Muscle layer of colon (tissue), 2 donors: ENCODE results near the gene MTAP.

Experiments
- H3K27ac ChIP-seq: one replicate; pipeline ENCODE4 v1.7.0; 2013; ENCODE audit warnings: low read depth, mild to moderate bottlenecking, low read length, moderate library complexity
- H3K27me3 ChIP-seq, 2 donors: one replicate each; pipeline ENCODE4 v1.7.0; 2013; ENCODE audit warnings: low read length in 2 of 2, mild to moderate bottlenecking in 2 of 2; ENCODE audit not compliant: insufficient read depth in 2 of 2, control insufficient read depth in 1 of 2
- H3K36me3 ChIP-seq: one replicate; pipeline ENCODE4 v1.7.0; 2013; ENCODE audit warnings: mild to moderate bottlenecking, low read length; ENCODE audit not compliant: insufficient read depth
- H3K4me1 ChIP-seq: one replicate; pipeline ENCODE4 v1.7.0; 2013; ENCODE audit warnings: mild to moderate bottlenecking, low read length; ENCODE audit not compliant: insufficient read depth
- H3K4me3 ChIP-seq, 2 donors: one replicate each; pipeline ENCODE4 v1.7.0; 2013; ENCODE audit warnings: low read length in 2 of 2, low read depth in 1 of 2, mild to moderate bottlenecking in 1 of 2, moderate library complexity in 1 of 2
- H3K9ac ChIP-seq: one replicate; pipeline ENCODE4 v1.7.0; 2013; ENCODE audit warnings: low read length
- H3K9me3 ChIP-seq: one replicate; pipeline ENCODE4 v1.7.0; 2013; ENCODE audit warnings: mild to moderate bottlenecking, low read length
- donor health status: abdominal sarcoma.
- donor health status: Adenocarcinoma of cecum.

The MTAP gene

DNA sequence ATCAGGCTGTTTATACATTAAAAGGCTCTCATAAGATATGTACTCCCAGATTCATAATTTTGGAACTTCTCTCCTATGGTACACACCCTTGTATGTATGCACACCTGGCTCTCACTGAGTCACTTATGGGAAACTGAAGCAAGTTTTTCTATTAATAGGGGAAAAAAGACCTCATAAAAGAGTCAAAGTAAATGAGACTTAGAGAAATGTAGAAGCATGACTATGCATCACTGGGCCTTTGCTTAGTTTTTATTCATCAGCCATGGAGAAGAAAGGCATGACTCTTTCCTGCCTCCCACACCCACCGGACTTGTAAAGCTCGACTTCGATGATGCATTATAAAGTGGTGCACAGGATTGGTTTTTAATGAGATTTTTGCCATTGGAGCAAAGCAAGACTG is 28.2 kb downstream of the MTAP start:
- Histone ChIP-seq H3K4me3 (no peak overlapping the region), H3K27me3 (no peaks in the 10 kb centered on the region), H3K36me3 (peaks cover 31% of the 10 kb centered on the region), H3K9me3 (no peaks in the 10 kb centered on the region), H3K9ac (no peak overlapping the region), H3K27ac (no peak overlapping the region), H3K4me1 (peaks cover 8% of the 10 kb centered on the region)

DNA sequence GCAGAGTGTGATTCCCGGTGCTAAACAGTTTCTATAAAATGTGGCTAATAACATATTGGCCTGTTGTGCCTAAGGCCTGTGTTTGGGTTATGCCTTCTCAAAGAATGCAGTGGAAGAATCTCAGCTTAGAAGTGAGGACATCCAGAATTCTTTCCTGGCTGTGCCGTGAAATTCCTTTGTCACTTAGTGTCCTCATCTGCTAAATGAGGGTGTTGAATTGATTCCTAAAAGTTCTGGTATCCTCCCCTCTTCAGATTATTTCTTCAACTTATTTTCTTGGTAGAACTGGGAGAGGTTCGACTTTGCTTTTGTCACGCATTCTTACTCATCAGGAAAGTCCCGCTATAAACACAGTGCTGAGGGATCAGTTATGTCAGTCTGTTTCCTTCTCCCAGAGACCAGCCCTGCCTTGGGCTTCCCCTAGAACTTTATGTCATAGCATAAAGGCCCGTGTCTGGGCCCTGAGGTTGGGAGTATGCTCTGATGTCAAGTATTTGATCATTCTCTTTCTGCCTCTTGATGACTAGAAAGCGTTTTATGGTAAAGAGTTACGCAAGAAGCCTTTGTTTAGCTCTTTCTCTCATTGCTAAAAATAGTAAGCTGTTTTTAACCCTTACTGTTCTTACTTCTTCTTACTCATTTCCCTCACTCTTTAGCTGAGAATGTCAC is 29.5 kb downstream of the MTAP start:
- Histone ChIP-seq H3K36me3 (peaks cover 32% of the 10 kb centered on the region), H3K27me3 (no peaks in the 10 kb centered on the region), H3K4me1 (peaks cover 8% of the 10 kb centered on the region), H3K9ac (no peak overlapping the region), H3K9me3 (no peaks in the 10 kb centered on the region), H3K27ac (no peak overlapping the region), H3K4me3 (no peak overlapping the region)

DNA sequence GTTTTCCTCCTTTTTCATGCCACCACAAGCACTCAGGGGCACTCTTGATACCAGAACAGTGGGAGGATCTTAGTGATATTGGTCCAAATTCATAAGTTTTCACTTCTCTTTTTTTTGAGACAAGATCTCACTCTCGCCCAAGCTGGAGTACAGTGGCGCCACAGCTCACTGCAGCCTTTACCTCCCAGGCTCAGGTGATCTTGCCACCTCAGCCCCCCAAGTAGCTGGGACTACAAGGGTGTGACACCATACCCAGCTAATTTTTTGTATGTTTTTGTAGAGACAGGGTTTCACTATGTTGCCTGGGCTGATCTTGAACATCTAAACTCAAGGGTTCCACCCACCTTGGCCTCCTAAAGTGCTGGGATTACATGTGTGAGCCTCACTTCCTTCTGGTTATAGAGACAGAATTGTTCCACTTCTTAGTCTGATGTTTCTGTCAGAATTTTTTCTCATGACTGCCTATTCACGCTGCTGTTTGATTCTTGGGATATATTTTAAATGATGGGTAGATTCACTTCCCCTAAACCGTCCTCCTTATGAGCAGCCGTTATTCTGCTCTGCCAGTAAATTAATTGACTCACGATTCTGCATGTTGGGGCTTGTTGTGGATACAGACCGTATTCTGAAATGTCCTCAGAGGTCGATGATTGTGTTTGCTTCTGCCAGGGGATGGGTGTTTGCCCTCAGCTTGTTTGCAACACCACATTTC is 30.8 kb downstream of the MTAP start:
- Histone ChIP-seq H3K27ac (no peak overlapping the region), H3K4me1 (peaks cover 8% of the 10 kb centered on the region), H3K9me3 (no peaks in the 10 kb centered on the region), H3K4me3 (no peak overlapping the region), H3K9ac (no peak overlapping the region), H3K36me3 (peaks cover 41% of the 10 kb centered on the region), H3K27me3 (no peaks in the 10 kb centered on the region)

DNA sequence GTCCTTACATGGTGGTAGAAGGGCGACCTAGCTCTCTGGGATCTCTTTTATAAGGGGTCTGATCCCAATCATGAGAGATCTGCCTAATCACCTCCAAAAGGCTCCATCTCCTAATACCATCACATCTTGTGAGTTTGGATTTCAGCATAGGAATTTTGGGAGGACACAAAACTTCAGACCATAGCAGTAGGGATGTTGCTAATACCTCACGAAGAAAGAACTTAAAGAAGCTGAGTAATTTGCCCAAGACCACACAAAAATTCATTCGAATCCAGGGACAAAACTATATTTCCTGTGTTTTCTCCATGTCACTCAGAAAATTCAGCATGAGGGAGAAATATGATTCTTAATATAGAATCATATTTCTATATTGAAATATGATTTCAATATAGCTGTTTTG is 32.7 kb downstream of the MTAP start:
- no peaks in the 10 kb centered on the region for H3K27me3 ChIP-seq
- peaks cover 43% of the 10 kb centered on the region for H3K36me3 ChIP-seq
- H3K9me3 ChIP-seq = no peaks in the 10 kb centered on the region
- H3K9ac ChIP-seq = no peak overlapping the region
- H3K27ac ChIP-seq = no peak overlapping the region
- no peak overlapping the region for H3K4me3 ChIP-seq
- peaks cover 8% of the 10 kb centered on the region for H3K4me1 ChIP-seq

DNA sequence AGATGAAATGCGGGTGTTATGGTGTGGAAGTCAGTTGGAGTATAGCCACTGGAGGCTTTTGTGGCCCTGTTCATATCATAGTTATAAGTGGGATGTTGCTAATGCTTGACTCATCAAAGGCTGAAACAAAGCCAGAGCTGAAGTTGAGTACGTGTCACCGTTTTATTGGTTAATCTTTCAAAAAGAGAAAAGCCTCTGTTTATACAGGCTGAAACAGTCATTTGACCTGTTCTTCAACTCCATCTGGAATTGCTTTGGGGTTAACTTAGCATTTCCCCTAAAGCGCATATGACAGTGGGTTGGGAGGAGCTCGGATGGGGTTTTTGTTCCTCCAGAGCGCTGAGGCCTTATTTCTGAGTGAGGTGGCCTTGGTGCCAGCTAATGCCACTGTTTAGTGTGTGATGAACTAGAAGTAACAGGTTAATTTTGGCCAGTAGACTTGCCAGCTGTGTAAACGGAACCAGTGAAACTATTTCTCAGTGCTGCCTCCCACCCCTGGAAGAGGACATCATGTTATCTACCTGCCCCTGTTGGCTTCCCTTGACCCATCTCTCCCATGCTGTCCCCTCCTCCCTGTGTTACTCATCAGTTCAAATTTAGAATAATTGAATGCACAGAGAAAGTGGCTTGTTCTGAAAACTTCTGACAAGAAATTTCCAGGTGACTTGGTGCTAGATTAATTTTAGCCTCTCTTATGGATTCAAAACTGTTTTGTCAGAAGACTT is 34.2 kb downstream of the MTAP start:
- peaks cover 8% of the 10 kb centered on the region for H3K4me1 ChIP-seq
- no peak overlapping the region for H3K4me3 ChIP-seq
- H3K27ac ChIP-seq = no peak overlapping the region
- no peaks in the 10 kb centered on the region for H3K9me3 ChIP-seq
- H3K9ac ChIP-seq = no peak overlapping the region
- H3K36me3 ChIP-seq = peaks cover 54% of the 10 kb centered on the region
- H3K27me3 ChIP-seq = no peaks in the 10 kb centered on the region

DNA sequence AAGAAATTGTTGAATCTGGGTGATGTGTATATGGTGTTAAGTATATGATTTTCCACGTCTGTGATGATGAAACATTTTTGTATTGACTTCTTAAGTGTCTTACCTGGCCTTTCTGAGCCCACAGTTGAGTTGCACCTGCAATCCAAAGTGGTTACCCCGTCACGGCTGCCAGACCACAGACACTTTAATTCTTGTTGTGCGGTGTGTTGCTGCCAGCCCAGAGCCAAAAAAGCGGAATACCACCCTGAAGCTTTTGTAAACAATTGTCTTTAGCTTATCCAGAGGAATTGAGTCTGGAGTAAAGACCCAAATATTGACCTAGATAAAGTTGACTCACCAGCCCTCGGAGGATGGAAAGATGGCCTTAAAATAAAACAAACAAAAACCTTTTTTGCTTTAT is 35.1 kb downstream of the MTAP start:
- Histone ChIP-seq H3K9me3 (no peaks in the 10 kb centered on the region), H3K4me1 (no peaks in the 10 kb centered on the region), H3K27me3 (no peaks in the 10 kb centered on the region), H3K27ac (no peak overlapping the region), H3K4me3 (no peak overlapping the region), H3K9ac (no peak overlapping the region), H3K36me3 (peaks cover 58% of the 10 kb centered on the region)

DNA sequence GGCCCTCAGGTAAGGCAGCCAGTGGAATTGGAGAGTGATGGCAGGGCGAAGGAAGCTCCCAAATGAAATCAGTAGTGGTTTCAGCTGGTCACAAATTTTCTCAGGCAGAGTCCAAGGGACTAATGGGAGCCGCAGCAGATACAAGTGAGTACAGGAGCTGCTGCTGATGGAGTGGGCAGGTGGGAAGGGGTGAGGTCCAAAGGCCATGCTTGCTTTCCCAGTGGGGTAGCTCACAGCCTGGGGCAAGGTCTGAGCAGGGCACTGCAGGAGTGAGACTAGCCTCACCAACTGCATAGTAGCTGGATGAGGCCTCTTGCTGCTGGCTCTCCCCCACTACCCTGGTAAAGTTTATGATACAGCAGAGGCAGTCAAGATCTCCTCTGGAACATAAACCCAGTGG is 38.2 kb downstream of the MTAP start:
- Histone ChIP-seq H3K4me1 (no peaks in the 10 kb centered on the region), H3K4me3 (no peak overlapping the region), H3K9me3 (no peaks in the 10 kb centered on the region), H3K9ac (no peak overlapping the region), H3K27me3 (no peaks in the 10 kb centered on the region), H3K36me3 (peaks cover 41% of the 10 kb centered on the region), H3K27ac (no peak overlapping the region)

DNA sequence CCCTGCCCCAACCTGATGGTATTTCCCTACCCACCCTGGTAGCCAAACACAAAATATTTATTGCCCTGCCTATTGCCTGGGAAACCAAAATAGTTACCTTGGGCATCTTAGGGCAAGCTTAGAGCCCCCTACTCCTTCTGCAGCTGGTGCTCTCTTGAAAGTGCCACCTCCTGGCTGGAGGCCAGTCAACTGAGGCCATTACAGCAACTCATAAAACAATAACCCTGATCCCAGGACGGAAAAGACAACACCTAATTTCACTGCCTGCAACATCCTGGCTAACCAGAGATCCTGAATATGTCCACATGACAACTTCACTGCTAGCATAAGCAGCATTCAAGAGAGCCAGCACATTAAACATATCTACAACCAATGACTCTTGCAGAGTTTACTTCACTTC is 38.7 kb downstream of the MTAP start:
- Histone ChIP-seq H3K9ac (no peak overlapping the region), H3K4me3 (no peak overlapping the region), H3K27me3 (no peaks in the 10 kb centered on the region), H3K4me1 (no peaks in the 10 kb centered on the region), H3K27ac (no peak overlapping the region), H3K36me3 (peaks cover 41% of the 10 kb centered on the region), H3K9me3 (no peaks in the 10 kb centered on the region)

DNA sequence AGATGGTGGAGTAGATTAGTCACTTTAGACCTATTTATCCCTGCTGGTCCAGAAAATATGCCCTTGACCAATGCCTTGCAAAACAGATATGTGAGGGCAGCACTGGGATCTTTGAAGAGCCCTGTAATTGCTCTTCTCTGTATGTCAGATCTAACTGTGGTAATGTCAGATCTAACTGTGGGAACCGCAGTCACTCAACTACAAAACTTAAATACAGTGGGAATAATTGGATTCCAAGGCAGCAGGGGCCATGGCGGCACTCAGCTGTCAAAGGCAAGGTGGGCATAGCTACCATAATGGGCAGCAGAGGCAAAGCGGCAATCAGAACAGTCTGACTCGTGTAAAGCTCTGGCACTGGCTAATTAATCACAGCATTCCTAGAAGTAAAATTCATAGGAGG is 46.2 kb downstream of the MTAP start:
- H3K36me3 ChIP-seq = no peaks in the 10 kb centered on the region

DNA sequence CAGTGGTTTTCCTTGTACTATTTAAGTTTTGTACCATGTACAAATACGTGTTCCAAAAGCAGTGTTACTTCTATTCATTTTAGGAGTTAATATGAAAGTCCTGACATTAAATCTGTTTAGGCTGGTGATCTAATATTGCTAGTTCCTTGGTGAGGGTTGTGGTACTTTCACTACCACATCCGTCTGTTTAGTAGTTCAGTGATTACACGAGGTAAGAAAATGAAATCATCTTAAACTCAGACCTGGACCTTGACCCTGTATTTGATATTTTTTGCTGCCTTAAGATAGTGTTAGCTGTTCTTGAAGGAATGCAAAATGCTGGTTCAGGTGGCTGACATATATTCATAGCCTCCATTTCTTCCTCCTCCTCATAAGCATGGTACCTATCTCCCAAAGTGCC is 50.3 kb downstream of the MTAP start:
- Histone ChIP-seq H3K27me3 (no peaks in the 10 kb centered on the region), H3K4me1 (no peaks in the 10 kb centered on the region), H3K4me3 (no peak overlapping the region), H3K9ac (no peak overlapping the region), H3K9me3 (no peaks in the 10 kb centered on the region), H3K27ac (no peak overlapping the region), H3K36me3 (peaks cover 12% of the 10 kb centered on the region)

More for the DNA sequence above, 46.2 kb downstream of the MTAP start:
- Histone ChIP-seq H3K9me3 (no peaks in the 10 kb centered on the region), H3K4me1 (no peaks in the 10 kb centered on the region), H3K4me3 (no peak overlapping the region), H3K9ac (no peak overlapping the region), H3K27me3 (no peaks in the 10 kb centered on the region), H3K27ac (no peak overlapping the region)

DNA sequence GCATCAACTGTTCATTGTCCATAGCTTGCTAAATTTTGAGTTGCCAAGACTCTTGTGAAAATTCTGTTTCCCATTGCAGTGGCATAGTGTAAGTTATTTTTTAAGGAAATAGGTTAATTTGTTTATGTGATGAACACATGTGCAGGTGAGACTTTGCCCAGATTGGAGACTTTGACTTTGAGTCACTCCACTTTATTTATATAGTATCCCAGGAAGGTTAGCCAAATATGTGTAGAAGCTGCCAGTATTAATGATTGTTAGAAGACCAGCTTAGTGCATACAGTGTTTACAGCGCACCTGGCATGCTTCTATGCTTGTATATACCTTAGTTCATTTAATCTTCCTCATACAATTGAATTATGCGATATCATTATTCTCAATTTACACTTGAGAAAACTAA is 51.0 kb downstream of the MTAP start:
- H3K27me3 ChIP-seq = no peaks in the 10 kb centered on the region
- peaks cover 13% of the 10 kb centered on the region for H3K36me3 ChIP-seq
- H3K4me1 ChIP-seq = no peaks in the 10 kb centered on the region
- H3K9me3 ChIP-seq = no peaks in the 10 kb centered on the region
- H3K4me3 ChIP-seq = no peak overlapping the region
- no peak overlapping the region for H3K27ac ChIP-seq
- no peak overlapping the region for H3K9ac ChIP-seq
